PC-3 (cell line): ENCODE measurements around the gene MYO3B. TPM values are rescaled to one million over a fixed set of nuclear protein-coding genes. Genes with fewer than 3 reads are reported as not detected.

ENCODE experiments used
- ATAC-seq: fragments of 200-7000 bp; cut with Tn5 transposase; 2 replicates; pipeline ENCODE4 v1.9.1; 2020; ENCODE audit warnings: mild to moderate bottlenecking, moderate library complexity
- BruUV-seq: library from RNA; stranded (reverse); fragments of 400-500 nt; replicated peaks from 2 replicates; lab custom pipeline; 2021; lab: Mats Ljungman, UMichigan
- CTCF ChIA-PET: fragments of 300-600 bp; sonication (Branson Sonifier 250); formaldehyde crosslinking; loops from one replicate; lab custom pipeline; 2022; ENCODE audit warnings: antibody characterized with exemption; lab: Charles Lee
- POLR2A ChIA-PET: fragments of 300-600 bp; sonication (Branson Sonifier 250); formaldehyde crosslinking; loops from one replicate; lab custom pipeline; 2022; ENCODE audit warnings: antibody characterized with exemption; ENCODE audit not compliant: unreplicated experiment; lab: Charles Lee
- DNase-seq: peaks from one replicate; pipeline ENCODE4 v3.0.0-alpha.2; 2015
- H2AFZ ChIP-seq: fragments of 300-600 bp; sonication (generic); 2 replicates; pipeline ENCODE4 v1.6.0; 2016; ENCODE audit warnings: antibody characterized with exemption, low read length
- H3F3A ChIP-seq: fragments of 300-600 bp; sonication (generic); one replicate; pipeline ENCODE4 v1.6.0; 2017; ENCODE audit warnings: antibody characterized with exemption, low read length, control low read depth, mild to moderate bottlenecking; ENCODE audit not compliant: unreplicated experiment
- H3K27ac ChIP-seq: fragments of 300-600 bp; sonication (generic); 2 replicates; pipeline ENCODE4 v1.5.1; 2016; ENCODE audit warnings: mild to moderate bottlenecking, low read length
- H3K27me3 ChIP-seq: fragments of 300-600 bp; sonication (generic); 2 replicates; pipeline ENCODE4 v1.6.1; 2016; ENCODE audit warnings: low read length, mixed read lengths
- H3K36me3 ChIP-seq: fragments of 300-600 bp; sonication (generic); 2 replicates; pipeline ENCODE4 v1.6.1; 2016; ENCODE audit warnings: low read depth, mixed run types, low read length, mixed read lengths
- H3K4me1 ChIP-seq: fragments of 300-600 bp; sonication (generic); 2 replicates; pipeline ENCODE4 v1.5.1; 2016; ENCODE audit warnings: low read length; ENCODE audit not compliant: insufficient read depth
- H3K4me2 ChIP-seq: fragments of 300-600 bp; sonication (generic); 2 replicates; pipeline ENCODE4 v1.6.0; 2016; ENCODE audit warnings: low read length
- H3K4me3 ChIP-seq: fragments of 300-600 bp; sonication (generic); 2 replicates; pipeline ENCODE4 v1.5.1; 2016; ENCODE audit warnings: mild to moderate bottlenecking, low read length, mixed read lengths
- H3K79me2 ChIP-seq: fragments of 300-600 bp; sonication (generic); 2 replicates; pipeline ENCODE4 v1.6.1; 2017; ENCODE audit warnings: low read length, mixed read lengths
- H3K9ac ChIP-seq: fragments of 300-600 bp; sonication (generic); 2 replicates; pipeline ENCODE4 v1.6.0; 2016; ENCODE audit warnings: mild to moderate bottlenecking, low read length
- H3K9me2 ChIP-seq: fragments of 300-600 bp; sonication (generic); replicated peaks from 2 replicates; pipeline ENCODE4 v1.6.1; 2016; ENCODE audit warnings: mixed run types, low read length, mixed read lengths
- H3K9me3 ChIP-seq: fragments of 300-600 bp; sonication (generic); 2 replicates; pipeline ENCODE4 v1.6.1; 2016; ENCODE audit warnings: low read length, mixed read lengths
- H4K20me1 ChIP-seq: fragments of 300-600 bp; sonication (generic); 2 replicates; pipeline ENCODE4 v1.6.1; 2016; ENCODE audit warnings: low read length, mixed read lengths
- CTCF ChIP-seq: fragments of 300-600 bp; sonication (generic); conservative IDR thresholded peaks from 2 replicates; pipeline ENCODE4 v1.5.1; 2017; ENCODE audit warnings: antibody characterized with exemption, low read depth, mild to moderate bottlenecking, low read length
- EZH2 ChIP-seq: fragments of 300-600 bp; sonication (generic); IDR thresholded peaks from one replicate; pipeline ENCODE4 v1.6.1; 2017; ENCODE audit warnings: antibody characterized with exemption, mild to moderate bottlenecking, low read length; ENCODE audit not compliant: unreplicated experiment
- EZH2phosphoT487 ChIP-seq: fragments of 300-600 bp; sonication (generic); IDR thresholded peaks from 2 replicates; pipeline ENCODE4 v1.6.1; 2018; ENCODE audit warnings: mild to moderate bottlenecking, antibody characterized with exemption, low read length, borderline replicate concordance
- intact Hi-C: fragments of 100-400 bp; cut with micrococcal nuclease; formaldehyde crosslinking; loops from 2 replicates; pipeline ENCODE4 v1.9.0; 2023
- total RNA-seq: library from RNA; depleted of rRNA; stranded (reverse); fragments of >200 nt; gene quantifications from 2 replicates; pipeline ENCODE4 v1.2.3, GENCODE V29; 2014

The MYO3B gene
- total RNA-seq, 1 experiment from 2014 or later = 1.1 TPM

GRCh38 chr2:170675701-170676100, 497.8 kb downstream of the MYO3B start:
- Histone ChIP-seq H3K27ac (no peak overlapping the region), H3K36me3 (no peaks in the 10 kb centered on the region), H3K9me3 (no peaks in the 10 kb centered on the region), H3K4me3 (no peak overlapping the region), H3K79me2 (no peaks in the 10 kb centered on the region), H3F3A (no peaks in the 10 kb centered on the region), H3K27me3 (no peaks in the 10 kb centered on the region), H3K4me2 (no peak overlapping the region), H2AFZ (no peak overlapping the region), H4K20me1 (no peaks in the 10 kb centered on the region), H3K9me2 (no peaks in the 10 kb centered on the region), H3K4me1 (no peaks in the 10 kb centered on the region), H3K9ac (no peak overlapping the region)
- no TSS peak for BruUV-seq
- TF ChIP-seq CTCF = no peak
- TF ChIP-seq EZH2 = no peak
- TF ChIP-seq EZH2phosphoT487 = no peak
- ATAC-seq (no peak), DNase-seq (no peak)
- ChIA-PET POLR2A (no interaction called here), CTCF (no interaction called here)
- intact Hi-C loops = loop anchor here (10.0 kb wide), 1 partner anchor 119 kb away; no protein-coding TSS in a partner anchor

- Histone ChIP-seq H3K9me3 (no peaks in the 10 kb centered on the region), H3F3A (no peaks in the 10 kb centered on the region), H3K4me2 (0 out of 2 replicates have a peak overlapping the region, but pooled peaks have one; percentile 41), H3K9ac (no peak overlapping the region), H2AFZ (peak overlapping the region; percentile 59), H3K27me3 (no peaks in the 10 kb centered on the region), H4K20me1 (no peaks in the 10 kb centered on the region), H3K79me2 (no peaks in the 10 kb centered on the region), H3K36me3 (no peaks in the 10 kb centered on the region), H3K4me3 (no peak overlapping the region), H3K4me1 (no peaks in the 10 kb centered on the region), H3K27ac (no peak overlapping the region), H3K9me2 (no peaks in the 10 kb centered on the region)
- ATAC-seq = 0 out of 2 replicates have a peak, but pooled peaks have one; percentile 22
- BruUV-seq = no TSS peak
- CTCF ChIA-PET = no interaction called here
- POLR2A ChIA-PET = interaction anchor here (0.6 kb wide), 1 partner anchor 159 kb away, joined by 3 read pairs; no protein-coding TSS in a partner anchor
- DNase-seq = peak; percentile 48
- intact Hi-C loops = loop anchor here (10.0 kb wide), 1 partner anchor 115 kb away; no protein-coding TSS in a partner anchor
- TF ChIP-seq EZH2phosphoT487 (no peak), CTCF (no peak), EZH2 (no peak)
Measured at GRCh38 chr2:170679607-170680079, 501.7 kb downstream of the MYO3B start.
